Lower leg skin (tissue), 4 donors: ENCODE measurements around the gene ZBTB20. TPM values are rescaled to one million over a fixed set of nuclear protein-coding genes. Genes with fewer than 3 reads are reported as not detected.
A peak's percentile ranks its signal among the peaks of the same experiment; 100 is the strongest.

Experiments used
- DNase-seq, 2 donors: peaks; one replicate each; pipeline ENCODE4 v3.0.0-alpha.2; 2019; ENCODE audit warnings: low spot score in 2 of 2
- H3K4me3 ChIP-seq: fragments of 200-600 bp; sonication (generic); 2 replicates; pipeline ENCODE4 v1.5.1; 2017; ENCODE audit warnings: mild to moderate bottlenecking, low read depth; ENCODE audit not compliant: poor library complexity, severe bottlenecking
- POLR2A ChIP-seq, 2 donors: fragments of 450-650 bp; IDR thresholded peaks; one replicate each; pipeline ENCODE4 v1.6.1; 2016 to 2017; ENCODE audit warnings: antibody characterized with exemption in 2 of 2, mild to moderate bottlenecking in 1 of 2, moderate library complexity in 1 of 2
- WGBS, 2 donors: methylation state at CpG; one replicate each; pipeline ENCODE4 v1.1.5; 2018; 5-methylcytosine and 5-hydroxymethylcytosine counted together
- intact Hi-C: fragments of 100-400 bp; cut with DNase I; formaldehyde crosslinking; loops from one replicate; pipeline ENCODE4 v1.15.0; 2023; ENCODE audit warnings: low total_unique reads
- total RNA-seq, 4 donors: library from RNA; depleted of rRNA; stranded (reverse); fragments of >200 nt; gene quantifications; one replicate each; pipeline ENCODE4 v1.1.0, GENCODE V29; 2016
- TF ChIP-seq, protein P1 (sequence below), 3 donors: fragments of 450-650 bp; IDR thresholded peaks; one replicate each; pipeline ENCODE4 v1.5.1; 2016; ENCODE audit warnings: antibody characterized with exemption in 3 of 3, mild to moderate bottlenecking in 3 of 3, moderate library complexity in 2 of 3

The ZBTB20 gene
- total RNA-seq, 4 donors from 2014 or later: 22.5 to 41.9 (median 33.1) TPM

DNA sequence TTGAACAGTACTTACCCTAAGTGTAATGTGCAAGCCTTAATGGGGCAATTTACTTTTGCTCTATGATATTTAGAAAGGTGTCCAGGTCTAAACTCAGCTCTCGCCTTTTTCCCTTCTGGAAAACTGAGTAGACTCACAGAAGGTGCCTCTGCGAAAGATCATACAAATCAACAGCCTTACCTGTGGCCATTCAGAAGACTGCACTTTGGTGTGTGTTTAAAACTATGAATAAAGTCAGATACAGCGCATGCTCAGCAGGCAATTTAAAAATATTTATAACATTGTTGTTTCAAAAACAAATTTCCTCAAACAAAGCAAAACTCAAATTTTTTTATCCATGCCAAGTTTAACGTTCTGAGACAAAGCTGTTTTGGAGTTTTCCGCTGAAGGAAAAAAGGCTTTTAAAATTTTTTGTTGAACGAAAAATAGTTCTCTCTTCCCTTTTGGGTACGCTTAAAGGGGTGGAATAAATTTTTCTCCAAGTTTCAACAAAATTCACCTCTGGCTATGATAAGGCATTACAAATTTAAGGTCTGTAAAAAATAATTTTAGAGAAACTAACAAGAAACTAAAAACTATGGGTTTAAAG is 697.0 kb downstream of the ZBTB20 start:
- 76 to 82% methylated on average over 7 of the region's 7 CpGs for WGBS, 2 donors
- DNase-seq: no peak
- intact Hi-C loops: no loop called here
- no peak overlapping the region for H3K4me3 ChIP-seq
- TF ChIP-seq, protein P1, sequence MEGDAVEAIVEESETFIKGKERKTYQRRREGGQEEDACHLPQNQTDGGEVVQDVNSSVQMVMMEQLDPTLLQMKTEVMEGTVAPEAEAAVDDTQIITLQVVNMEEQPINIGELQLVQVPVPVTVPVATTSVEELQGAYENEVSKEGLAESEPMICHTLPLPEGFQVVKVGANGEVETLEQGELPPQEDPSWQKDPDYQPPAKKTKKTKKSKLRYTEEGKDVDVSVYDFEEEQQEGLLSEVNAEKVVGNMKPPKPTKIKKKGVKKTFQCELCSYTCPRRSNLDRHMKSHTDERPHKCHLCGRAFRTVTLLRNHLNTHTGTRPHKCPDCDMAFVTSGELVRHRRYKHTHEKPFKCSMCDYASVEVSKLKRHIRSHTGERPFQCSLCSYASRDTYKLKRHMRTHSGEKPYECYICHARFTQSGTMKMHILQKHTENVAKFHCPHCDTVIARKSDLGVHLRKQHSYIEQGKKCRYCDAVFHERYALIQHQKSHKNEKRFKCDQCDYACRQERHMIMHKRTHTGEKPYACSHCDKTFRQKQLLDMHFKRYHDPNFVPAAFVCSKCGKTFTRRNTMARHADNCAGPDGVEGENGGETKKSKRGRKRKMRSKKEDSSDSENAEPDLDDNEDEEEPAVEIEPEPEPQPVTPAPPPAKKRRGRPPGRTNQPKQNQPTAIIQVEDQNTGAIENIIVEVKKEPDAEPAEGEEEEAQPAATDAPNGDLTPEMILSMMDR (IDR thresholded peaks at IDR 0.05): no peak
- TF ChIP-seq POLR2A (IDR thresholded peaks at IDR 0.05): no peak

DNA sequence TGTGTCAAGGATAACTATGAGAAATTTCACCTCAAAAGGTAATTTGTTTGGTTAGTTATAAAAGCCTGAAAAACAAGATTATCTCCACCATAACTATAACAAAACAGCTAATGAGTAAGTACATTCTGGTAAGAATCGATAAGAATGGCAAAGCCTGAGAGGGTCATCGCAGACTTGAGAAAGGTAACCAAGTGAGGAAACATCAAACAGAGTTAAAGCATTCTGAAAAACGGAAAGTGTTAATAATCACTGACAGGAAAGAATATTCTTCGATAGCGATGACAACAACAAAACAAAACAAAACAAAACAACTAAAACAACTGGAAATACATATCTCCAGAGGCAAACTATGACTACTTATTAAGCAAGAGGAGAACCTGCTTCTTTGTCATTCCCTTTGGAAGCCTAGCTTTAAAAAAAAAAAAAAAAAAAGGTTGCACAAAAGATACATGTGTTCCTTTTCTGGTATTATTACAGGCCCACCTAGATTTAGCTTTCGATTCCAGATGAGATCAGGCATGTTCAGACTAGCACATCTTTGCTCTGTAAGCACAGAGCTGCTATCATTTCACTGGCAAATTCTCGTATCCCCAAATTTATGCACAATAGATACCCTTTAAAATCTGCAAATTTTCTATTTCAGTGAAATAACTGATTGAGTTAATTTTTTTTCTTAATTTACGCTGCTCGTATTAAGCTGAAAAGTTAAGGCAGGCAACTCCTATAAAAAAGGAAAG is 697.6 kb downstream of the ZBTB20 start:
- intact Hi-C loops: no loop called here
- no peak for TF ChIP-seq POLR2A (IDR thresholded peaks at IDR 0.05)
- TF ChIP-seq, protein P1 (IDR thresholded peaks at IDR 0.05): no peak
- no peak overlapping the region for H3K4me3 ChIP-seq
- WGBS, 2 donors: 65 to 68% methylated on average over 9 of the region's 9 CpGs
- DNase-seq: no peak

DNA sequence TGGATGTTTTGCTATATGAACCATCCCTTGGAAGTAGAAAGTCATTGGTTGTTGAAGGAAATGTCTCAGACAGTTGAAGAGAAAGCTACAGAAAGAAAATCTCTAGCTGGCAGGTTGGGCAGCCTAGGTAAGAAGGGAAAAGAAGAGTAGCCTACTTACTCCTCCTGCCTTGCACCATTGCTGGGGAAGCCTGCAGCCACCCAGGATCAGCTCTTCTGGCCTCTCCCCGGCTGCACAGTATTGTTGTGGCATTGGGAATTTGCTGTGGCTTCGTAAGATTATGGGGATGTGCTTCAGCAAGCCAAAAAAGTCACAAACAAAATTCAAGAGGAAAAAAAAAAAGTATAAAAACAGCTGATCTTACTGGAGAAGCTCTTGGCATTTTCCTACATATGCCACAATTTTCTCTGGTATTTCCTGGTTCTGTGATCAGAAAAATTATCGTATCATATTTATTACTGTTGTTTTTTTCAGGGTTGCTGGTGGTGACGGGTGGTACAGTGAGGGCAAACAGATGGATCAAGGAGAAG is 699.1 kb downstream of the ZBTB20 start:
- no peak overlapping the region for H3K4me3 ChIP-seq
- 71 to 73% methylated on average over 4 of the region's 4 CpGs for WGBS, 2 donors
- intact Hi-C loops: no loop called here
- TF ChIP-seq, protein P1 (IDR thresholded peaks at IDR 0.05): no peak
- TF ChIP-seq POLR2A (IDR thresholded peaks at IDR 0.05): no peak
- DNase-seq: no peak

DNA sequence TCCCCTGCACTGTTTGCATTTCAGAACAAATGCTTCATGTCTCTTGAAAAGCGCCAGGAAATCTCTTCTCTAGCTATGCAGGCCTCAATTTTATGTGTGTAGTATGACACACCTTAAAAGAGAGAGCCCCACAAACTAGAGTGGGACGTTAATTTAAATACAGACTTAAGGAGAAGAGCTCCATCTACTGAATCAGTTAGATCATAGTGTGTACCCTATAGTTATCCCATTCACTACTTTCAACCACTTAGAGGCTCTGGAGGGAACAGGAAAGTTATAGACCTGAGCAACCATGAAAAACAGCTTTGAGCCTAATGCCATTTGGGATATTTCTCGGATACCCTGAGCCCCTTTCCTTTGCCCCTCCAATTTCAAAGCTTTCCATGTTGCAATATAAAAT is 699.5 kb downstream of the ZBTB20 start:
- 85 to 91% methylated on average over 3 of the region's 3 CpGs for WGBS, 2 donors
- no peak for TF ChIP-seq POLR2A (IDR thresholded peaks at IDR 0.05)
- TF ChIP-seq, protein P1 (IDR thresholded peaks at IDR 0.05): no peak
- no peak overlapping the region for H3K4me3 ChIP-seq
- DNase-seq: no peak
- intact Hi-C loops: no loop called here

DNA sequence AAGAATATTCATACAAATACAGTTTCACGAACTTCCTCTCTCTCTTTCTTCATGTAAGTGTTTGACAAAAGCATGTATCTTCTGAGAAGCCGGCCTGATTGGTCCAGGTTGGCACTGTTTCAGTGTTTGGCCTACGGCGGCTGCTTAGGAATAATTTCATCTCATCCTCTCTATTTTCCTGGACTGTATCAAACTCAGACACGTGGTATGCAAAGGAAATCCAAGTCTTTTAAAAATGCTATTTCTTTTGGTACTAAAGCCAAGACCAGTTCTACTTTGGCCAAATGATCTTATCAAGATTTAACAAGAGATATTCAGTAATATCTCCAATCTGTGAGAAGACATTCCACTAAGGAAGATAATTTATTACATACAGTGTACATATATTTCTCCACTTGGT is 700.5 kb downstream of the ZBTB20 start:
- WGBS, 2 donors: 30 to 35% methylated on average over 5 of the region's 5 CpGs
- H3K4me3 ChIP-seq: no peak overlapping the region
- intact Hi-C loops: no loop called here
- DNase-seq: peak in 1 of 2 donors; percentile 76
- TF ChIP-seq, protein P1 (IDR thresholded peaks at IDR 0.05): no peak
- TF ChIP-seq POLR2A (IDR thresholded peaks at IDR 0.05): no peak
